CD4-positive, alpha-beta T cell treated with Interleukin-21 for 1 hour (primary cell): ENCODE measurements around the gene TBC1D9.
"Not testable (repeated sequence)": the region's sequence is repeated elsewhere in the genome, so short reads cannot be mapped to it uniquely, and the experiment has no call there.

Source experiments
- DNase-seq: peaks from one replicate; pipeline ENCODE4 v3.0.0-alpha.2; 2020

Gene TBC1D9

DNA sequence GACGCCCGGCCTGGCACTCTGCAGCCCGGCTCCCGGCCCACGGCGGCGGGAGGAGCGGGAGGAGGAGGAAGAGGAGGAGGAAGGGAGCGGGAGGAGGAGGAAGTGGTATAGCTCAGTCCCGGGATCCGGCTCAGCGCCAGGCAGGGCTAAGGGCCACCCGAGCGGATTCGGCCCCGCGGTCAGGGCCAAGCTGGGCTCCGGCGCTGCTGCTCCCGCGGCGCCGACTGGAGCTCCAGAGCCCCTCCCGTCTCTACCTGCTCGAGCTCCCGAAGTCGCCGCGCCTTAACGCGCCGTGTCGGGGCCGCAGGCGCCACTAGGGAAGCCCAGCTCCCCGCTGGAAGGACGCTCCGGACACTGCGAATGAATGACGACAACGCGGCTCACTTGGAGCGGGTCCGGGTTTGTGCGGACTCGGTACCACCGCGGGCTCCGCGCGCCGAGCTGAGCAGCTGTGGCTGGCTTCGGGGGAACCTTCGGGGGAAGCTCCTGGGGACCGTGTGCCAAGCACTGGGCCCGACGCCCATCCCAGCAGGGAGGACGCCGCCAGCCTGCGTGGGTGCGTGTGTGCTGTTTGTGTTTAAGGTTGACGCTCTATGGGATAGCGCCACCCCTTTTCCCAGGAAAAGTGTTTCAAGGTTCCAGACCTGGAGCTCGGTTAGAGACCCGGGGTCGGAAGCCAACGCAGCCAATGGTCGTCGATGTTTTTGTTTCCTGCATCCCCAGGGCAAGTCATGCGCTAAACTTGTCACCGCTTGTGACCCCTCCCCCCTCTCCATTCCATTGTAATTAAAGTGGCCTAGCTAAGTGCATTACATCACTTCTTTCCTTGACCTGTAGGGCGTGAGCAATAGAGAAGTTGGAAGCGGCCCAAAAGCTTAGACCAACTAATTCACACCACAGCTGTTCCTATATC lies at the start of gene TBC1D9:
TSS of gene TBC1D9 (minus strand) at position 67 of the 913 bp plus-strand sequence. CDS start 340 bp downstream, outside the sequence.
- DNase-seq = peak; percentile 33

DNA sequence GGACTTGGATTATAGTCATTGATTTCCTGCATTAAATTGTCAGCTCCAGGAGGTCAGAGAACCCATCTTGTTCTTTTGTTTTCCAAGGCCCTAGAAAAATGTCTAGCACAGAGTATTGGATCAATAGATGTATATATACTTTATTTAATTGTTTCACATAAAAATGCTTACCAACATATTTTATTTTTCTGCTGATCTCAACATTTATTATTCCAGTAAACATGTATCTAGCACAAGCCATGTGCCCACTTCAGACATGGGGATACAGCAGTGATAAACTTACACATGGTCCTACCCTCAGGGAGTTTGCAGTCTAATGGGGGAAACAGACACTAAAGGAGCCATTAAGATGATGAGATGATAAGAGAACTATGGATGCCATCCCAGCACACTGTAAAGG lies 49.1 kb upstream of the TBC1D9 start:
- DNase-seq = no peak

DNA sequence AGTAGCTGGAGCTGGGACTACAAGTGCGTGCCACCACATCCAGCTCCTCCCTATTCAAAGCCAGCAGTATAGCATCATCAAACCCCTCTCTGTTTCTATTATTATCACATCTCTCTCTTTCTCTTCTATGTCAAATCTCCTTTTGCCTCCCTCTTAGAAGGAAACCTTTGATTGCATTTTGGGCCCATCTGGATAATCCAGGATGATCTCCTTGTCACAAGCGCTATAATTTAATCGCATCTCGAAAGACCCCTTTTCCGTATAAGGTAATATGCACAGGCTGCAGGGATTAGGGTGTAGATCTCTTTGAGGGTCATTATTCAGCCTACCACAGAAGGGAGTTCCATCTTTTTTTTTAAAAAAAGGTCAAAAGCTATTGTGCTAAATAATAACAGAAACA lies 46.4 kb upstream of the TBC1D9 start:
- no peak for DNase-seq

DNA sequence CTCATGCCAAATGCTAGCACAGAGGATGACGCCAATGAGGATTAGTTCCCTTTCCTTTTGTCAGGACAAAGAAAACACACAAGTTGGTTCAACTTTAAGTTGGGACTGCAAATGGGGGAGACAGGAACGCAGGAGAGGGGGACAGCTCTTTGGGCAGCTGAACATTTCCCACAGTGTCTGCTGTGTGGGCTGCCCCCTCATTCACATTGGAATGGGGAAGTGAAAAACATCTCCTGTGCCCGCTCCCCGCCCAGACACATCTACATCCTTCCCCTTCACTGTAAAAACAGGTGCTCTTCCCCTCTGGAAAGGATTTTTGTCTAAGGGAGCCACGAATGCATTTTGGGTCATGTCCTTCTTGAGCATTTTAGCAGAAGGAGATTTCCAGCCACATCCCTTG lies 44.5 kb upstream of the TBC1D9 start:
- no peak for DNase-seq

DNA sequence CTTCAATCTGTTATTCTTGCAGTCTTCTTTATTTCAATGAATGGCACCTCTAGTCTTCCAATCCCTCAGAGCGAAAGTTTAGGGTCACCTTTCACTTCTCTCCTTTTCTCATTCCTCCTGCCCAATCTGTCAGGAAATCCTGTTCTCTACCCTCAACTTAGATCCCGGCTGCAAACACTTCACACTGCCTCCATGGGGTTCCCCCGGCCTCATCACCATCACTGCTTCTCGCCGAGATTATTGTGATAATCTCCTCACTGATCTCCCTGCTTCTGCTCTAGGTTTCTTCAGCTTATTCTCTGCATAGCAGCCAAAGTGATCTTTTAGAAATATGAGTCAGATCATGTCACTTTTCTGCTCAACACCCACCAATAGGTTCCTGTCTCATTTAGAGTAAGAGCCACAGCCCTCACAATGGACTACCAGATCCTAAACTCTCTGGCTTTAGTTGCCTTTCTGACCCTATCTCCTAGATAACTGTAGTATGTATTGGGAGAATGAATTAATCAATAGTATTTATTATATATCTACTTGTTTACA lies 43.6 kb upstream of the TBC1D9 start:
- no peak for DNase-seq

DNA sequence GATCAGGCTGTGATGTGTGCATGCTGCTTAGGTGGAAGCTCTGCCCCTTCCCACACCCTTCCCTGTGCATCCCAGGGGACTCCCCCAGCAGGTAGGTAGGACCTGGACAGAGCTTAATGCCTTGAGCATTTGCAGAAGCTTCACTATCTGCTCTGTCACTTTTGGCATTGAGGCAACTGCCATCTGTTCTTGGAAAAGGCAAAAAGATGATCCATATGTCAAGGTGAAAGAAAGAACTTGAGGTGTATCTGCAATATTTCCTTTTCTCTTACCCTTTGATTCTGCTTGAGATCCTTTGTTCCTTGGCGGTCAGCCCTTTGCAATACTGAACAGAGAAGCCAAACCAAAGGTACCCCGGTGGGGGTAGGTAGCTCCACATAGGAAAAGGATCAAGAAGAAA lies 37.1 kb upstream of the TBC1D9 start:
- DNase-seq = no peak

DNA sequence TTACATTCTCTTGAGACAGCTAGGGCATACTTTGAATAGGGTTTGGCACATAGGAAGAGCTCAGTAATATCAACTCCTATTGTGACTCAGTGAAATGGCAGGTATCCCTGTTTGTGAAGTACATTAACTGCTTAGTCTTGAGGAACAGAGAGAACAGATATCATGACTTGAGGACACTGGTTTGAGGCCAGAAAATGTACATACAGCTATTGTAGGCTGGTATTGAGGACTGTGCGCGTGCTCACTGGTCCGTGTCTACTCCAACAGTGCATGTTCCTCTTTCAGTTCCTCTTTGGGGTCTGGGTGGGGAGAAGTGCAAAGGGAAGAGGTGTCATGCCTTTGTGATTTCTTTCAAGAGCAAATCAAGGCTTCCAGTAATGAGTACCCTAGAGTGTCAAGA lies 34.6 kb upstream of the TBC1D9 start:
- peak; percentile 14 for DNase-seq

DNA sequence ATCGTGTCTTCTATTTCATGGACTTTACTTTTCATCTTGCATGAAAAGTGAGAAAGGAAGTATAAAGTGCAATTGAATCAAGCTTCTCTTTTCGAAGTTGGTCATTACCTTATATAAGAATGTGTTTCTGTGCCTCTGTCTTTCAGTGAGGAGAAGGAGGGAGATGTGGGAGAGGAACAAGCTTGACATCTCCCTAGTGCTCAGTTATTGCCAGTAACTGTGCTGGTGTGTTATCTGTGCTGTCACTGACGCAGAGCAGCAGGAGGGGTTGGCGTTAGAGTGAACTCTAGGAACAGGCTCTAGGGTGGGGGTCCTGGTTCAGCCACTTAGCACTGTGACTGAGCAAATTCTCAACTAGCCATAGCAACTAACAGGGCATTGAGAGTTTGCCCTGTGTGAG lies 34.0 kb upstream of the TBC1D9 start:
- no peak for DNase-seq

DNA sequence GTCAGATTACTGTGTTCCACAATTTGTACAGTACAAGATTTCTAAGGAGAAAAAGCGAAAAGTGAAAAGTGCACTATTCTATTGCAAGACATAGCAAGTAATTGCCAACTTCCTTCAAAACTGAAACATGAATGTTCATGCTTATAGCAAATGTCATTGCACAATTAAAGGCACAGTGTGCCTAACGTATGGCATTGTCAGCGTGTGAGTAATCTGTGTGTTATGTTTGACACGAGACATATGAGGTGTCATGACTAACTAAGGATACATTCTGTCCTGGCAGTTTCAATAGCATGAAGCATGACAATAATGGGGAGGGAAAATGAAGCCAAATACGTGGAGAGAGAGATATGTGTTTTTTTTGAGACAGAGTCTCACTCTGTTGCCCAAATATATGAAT lies 33.6 kb upstream of the TBC1D9 start:
- DNase-seq = no peak

DNA sequence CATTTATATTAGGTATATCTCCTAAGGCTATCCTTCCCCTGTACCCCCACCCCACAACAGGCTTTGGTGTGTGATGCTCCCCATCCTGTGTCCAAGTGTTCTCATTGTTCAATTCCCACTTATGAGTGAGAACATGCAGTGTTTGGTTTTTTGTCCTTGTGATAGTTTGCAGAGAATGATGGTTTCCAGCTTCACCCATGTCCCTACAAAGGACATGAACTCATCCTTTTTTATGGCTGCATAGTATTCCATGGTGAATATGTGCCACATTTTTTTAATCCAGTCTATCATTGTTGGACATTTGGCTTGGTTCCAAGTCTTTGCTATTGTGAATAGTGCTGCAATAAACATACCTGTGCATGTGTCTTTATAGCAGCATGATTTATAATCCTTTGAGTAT lies 26.6 kb upstream of the TBC1D9 start:
- not testable (repeated sequence) for DNase-seq

DNA sequence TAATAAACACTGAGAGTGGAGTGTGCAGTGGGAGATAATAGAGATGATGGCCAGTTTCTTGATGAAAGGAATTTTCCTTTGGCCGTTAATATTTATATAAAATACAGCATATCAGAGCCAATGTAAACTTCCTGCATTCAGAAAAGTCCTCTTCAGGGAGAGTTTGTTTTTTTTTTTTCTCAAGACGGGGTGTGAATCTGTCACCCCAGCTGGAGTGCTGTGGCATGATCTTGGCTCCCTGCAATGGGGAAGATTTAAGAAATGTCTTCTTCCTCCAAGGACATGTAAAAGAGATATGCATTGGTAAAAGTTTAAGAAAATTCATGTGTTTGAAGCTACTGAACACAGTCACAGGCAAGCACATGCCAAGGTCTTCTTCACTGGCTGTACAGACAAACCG lies 25.4 kb upstream of the TBC1D9 start:
- no peak for DNase-seq

DNA sequence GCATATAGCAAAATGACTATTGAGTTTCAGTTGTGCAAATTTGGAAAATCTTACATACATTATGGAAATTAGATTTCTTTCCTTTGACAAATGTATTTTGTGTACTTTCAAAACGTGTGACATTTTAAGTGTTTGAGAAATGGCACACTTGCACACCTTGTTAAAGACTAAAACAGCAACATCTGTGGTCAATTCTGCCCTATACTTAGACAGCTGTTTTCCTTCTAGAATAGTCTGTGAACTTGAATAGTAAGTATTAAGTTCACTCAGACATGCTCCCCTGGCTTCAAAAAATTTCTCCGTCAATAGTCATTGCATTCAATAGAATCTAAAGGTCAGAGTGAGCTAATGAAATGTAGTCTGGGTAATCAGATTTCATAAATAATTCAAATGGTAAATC lies 21.7 kb upstream of the TBC1D9 start:
- DNase-seq = no peak

DNA sequence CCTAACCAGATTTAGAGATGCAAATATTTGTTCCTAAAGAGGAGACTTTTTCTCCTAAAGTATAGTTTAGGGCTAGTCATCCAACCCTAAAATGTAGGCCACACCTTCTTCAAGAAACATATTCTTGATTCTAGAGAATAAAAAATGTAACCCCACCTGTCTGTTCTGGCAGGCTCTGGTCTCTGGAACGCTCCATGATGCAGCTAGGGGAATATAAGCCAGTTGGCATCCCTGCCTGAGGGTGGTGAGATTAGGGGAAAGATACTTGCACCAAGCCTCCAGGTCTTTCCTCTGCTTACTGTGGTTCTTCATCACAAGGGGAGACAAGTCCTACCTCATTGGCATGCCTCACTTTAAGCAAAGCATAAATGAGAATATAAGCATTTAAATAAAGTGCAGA lies 21.2 kb upstream of the TBC1D9 start:
- no peak for DNase-seq

DNA sequence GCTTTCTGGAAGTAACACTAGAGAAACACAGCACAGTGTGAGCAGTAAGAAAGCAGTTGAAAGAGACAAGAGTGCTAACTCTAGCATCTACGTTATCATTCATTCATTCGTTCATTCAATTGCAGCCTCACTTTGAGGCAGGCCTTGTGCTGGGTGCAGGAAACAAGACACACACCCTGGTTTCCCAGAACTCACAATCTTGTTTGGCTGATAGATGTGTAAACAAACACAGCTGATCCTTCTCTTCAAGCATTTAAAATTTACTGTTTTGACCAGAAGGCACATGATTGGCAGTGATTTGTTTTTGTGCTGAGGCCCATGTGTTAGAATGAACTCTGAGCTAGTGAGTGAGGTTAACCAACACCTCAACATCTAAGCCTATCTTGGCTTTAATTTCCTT lies 20.4 kb upstream of the TBC1D9 start:
- no peak for DNase-seq

DNA sequence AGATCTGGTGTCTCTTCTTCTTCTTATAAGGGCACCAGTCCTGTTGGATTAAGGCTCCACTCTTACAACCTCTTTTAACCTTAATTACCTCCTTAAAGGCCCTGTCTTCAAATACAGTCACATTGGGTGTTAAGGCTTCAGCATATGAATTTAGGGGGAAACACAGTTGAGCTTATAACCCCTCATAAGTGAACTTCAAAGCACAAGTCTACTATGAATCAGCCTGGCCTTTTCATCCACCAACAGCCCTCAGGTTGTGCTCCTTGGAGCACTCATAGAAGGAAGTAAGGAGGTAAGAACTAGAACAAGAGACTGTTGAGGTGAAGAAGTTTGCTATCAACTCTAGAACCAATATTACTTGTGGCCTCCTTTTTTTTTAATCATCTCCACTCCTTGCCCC lies 18.8 kb upstream of the TBC1D9 start:
- no peak for DNase-seq

DNA sequence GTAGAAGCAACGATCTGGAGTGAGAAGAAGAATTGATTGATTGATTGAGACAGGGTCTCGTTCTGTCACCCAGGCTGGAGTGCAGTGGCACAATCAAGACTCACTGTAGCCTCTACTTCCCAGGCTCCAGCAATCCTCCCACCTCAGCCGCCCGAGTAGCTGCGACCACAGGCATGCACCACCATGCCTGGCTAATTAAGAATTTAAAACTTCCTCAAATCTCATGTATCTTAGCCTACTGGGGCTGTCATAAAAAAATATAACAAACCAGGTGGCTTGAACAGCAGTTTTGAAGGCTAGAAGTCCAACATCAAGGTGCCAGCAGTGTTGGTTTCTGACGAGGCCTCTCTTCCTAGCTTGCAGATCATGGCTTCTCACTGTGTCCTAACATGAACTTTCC lies 18.3 kb upstream of the TBC1D9 start:
- DNase-seq = no peak

DNA sequence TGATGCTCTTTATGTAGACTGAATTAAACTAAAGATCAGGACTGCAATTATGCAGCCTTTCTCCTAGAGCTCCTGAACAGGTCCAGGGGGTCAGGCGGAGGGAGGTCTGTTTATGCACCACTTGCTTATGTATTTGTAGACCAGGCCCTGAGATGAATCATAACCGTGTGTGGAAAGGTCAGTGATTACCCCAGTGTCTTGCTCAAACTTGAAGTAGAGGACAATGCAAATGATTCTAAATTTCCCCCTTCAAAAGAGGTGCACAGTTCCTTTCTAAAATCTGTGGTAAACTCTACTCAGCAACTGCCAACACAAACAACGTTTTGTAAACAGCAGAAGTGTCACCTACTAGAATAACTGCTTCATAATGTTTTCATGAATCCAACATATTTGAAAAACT lies 13.0 kb upstream of the TBC1D9 start:
- DNase-seq = no peak

DNA sequence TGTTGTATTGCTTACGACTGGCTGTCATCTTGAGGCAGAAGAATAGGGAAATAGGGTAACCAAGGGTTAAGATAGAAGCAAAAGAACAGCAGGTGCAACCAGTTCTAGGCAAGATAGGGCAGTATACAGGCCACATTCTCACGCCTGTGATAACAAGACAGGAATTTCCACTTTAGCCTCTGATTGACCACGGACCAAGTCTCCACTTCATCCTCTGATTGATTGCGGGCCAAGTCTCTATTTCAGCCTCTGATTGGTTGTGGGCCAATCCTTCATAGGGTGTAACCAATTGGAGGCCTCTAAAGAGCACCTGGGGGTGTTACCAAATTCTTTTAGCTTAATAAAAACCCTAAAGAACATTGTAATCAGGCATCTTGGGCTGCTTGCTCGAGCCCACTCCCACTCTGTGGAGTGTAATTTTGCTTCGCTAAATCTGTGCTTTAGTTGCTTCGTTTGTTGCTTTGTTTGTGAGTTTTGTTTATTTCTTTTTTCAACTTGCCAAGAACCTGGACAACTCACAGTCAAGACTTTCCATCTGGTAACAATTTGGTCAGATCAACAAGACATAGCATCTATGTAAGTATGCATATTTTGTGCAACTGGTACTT lies 8.7 kb upstream of the TBC1D9 start:
- no peak for DNase-seq

DNA sequence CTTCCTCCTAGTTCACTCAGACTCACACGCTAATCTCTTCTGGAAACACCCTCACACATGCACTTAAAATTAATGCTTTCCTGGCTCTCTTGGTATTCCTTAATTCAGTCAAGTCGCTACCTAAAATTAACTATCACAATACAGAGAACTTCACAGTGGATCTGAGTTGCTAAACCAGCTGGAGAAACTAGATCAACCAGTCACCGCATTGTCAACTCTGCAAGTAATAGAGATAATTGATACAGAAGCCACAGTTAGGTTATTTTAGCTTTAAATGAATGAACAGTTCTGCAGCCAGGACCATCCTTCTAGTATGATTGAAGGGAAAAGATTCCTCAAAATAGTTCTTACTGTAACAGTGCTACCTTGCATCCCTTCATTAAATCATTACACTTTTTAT lies 6.0 kb upstream of the TBC1D9 start:
- no peak for DNase-seq

DNA sequence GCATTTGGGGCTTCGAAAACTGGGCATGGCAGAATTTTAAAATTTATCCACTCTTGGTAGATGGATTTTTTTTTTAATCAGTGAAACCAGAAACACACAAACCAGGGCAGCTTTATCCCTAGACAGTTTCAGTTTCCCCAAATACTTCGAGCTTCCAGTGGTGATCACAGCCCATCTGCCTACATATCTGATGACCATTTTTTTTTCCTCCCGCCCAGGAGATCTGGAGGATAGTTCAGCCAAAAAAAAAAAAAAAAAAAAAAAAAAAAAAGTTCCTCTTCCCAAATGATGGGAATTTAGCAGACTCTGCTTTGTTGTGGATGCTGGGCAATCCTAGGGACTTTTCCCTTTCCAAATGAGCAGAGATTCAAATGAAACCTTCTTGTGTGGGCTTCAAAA lies 1.0 kb upstream of the TBC1D9 start:
- DNase-seq = no peak

DNA sequence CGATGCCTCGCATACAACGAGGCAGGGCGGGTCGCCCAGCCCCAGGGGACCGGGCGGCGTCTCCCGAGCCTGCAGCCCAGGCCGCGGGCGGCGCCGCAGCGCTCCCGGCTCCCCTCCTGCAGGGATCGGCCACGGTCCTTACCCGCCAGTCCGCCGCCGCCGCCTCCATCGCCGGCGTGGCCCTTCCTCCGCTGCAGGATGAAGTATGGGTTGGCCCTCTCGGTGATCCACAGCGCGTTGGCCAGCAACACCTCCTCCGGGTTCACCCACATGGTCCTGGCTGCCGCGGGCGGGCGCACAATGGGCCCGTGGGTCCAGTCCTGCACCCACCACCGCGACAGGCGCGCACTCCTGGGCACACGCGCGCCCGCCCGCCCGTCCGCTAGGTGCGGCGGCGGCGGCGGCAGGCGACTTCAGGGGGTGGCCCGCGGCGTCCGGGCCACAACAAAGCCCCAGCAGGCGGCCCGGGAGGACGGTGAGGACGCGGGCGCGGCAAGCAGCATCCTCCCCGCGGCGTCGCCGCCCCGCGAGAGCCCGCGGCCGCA lies 339 bp downstream of the TBC1D9 start:
- DNase-seq = no peak

DNA sequence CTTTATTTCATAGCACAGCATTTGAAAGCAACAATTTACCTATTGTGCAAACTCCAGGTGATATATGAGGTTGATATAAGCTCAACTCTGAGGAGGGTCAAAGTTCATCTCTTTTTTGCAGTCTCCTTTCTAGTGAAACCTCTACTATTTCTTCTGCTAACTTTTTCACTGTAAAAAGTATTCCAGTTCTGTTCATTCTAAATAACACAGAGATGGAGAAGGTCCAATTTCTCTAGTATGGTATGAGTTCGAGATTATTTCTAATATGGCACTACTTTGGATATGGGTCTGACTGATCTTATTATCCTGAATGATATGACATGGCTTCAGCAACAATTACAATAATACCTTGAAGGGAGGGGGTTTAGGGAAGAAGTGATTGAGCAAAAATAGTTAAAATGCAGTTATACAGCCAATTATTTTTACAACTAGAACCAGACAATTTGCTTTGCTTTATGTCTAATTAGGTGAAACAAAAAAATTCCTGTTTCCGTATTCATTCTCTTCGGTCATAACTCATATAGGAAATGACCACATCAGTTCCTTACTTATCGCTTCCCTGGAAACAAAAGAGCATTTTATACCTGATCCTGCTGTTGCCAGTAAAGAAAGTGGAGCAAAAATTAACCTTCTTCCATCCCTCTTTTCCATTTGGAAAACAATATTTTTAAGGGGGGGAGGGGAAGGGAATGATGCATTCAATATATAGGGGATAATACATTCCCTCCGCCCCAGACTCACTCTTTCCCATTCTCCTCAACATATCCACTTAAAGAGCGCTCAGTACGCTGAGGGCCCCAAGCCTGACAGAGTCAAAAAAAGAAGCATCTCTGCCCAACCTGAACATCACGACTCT lies 1.0 kb downstream of the TBC1D9 start:
- DNase-seq = no peak

DNA sequence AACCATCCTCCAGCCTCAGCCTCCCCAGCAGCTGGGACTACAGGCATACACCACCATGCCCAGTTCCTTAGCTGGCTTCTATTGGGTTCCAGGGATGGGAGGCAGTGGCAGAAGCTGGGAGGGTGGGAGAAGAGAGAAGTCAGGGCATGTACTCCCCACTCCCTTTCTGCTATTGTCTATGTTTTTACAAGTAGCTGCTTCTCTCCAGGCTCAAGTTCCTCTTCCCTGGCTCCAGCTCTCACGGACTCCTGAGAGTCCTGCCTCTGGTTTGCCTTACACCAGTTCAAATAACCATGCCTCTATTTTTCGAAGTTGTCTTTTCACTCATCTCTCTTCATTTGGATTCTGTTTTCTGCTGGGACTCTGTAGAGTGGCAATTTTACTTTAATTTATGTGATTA lies 2.9 kb downstream of the TBC1D9 start:
- no peak for DNase-seq
